IMR-90 (cell line): ENCODE data around the gene SCNN1B. TPM values are rescaled to one million over a fixed set of nuclear protein-coding genes. Genes with fewer than 3 reads are reported as not detected.

Experiments used
- ATAC-seq: fragments of 200-7000 bp; cut with Tn5 transposase; 2 replicates; pipeline ENCODE4 v1.9.1; 2020; ENCODE audit warnings: low read depth, mild to moderate bottlenecking, moderate library complexity
- BruUV-seq: library from RNA; stranded (reverse); fragments of 400-500 nt; replicated peaks from 2 replicates; lab custom pipeline; 2021; lab: Mats Ljungman, UMichigan
- CTCF ChIA-PET: fragments of 300-600 bp; formaldehyde crosslinking; extraction: SDS; loops from one replicate; lab custom pipeline; 2021; ENCODE audit warnings: antibody characterized with exemption; lab: Yijun Ruan, JAX
- POLR2A ChIA-PET: fragments of 300-600 bp; sonication (Branson Sonifier 250); formaldehyde crosslinking; loops from one replicate; lab custom pipeline; 2022; ENCODE audit warnings: antibody characterized with exemption; ENCODE audit not compliant: unreplicated experiment; lab: Charles Lee
- DNase-seq: peaks from one replicate; pipeline ENCODE4 v3.0.0; 2013
- H2AFZ ChIP-seq: replicated peaks from 2 replicates; pipeline ENCODE3; 2013; ENCODE audit warnings: low read length, mild to moderate bottlenecking; ENCODE audit not compliant: poor library complexity
- H2AK5ac ChIP-seq: 2 replicates; pipeline ENCODE4 v1.6.1; 2013; ENCODE audit warnings: low read depth, low read length, inconsistent platforms
- H2AK9ac ChIP-seq: replicated peaks from 2 replicates; pipeline ENCODE3; 2013; ENCODE audit warnings: mild to moderate bottlenecking, low read depth, low read length, moderate library complexity; ENCODE audit not compliant: poor library complexity
- H2BK120ac ChIP-seq: 2 replicates; pipeline ENCODE4 v1.6.1; 2013; ENCODE audit warnings: low read depth, low read length, inconsistent platforms
- H2BK15ac ChIP-seq: 3 replicates; pipeline ENCODE4 v1.6.1; 2013; ENCODE audit warnings: low read depth, low read length, inconsistent platforms
- H2BK20ac ChIP-seq: 2 replicates; pipeline ENCODE4 v1.6.1; 2013; ENCODE audit warnings: low read depth, mild to moderate bottlenecking, inconsistent platforms, low read length, moderate library complexity
- H2BK5ac ChIP-seq: 2 replicates; pipeline ENCODE4 v1.6.1; 2013; ENCODE audit warnings: mild to moderate bottlenecking, low read depth, low read length, inconsistent platforms; ENCODE audit not compliant: poor library complexity, severe bottlenecking
- H3K14ac ChIP-seq: replicated peaks from 2 replicates; pipeline ENCODE4 v1.6.1; 2013; ENCODE audit warnings: low read depth, low read length, inconsistent platforms
- H3K18ac ChIP-seq: 2 replicates; pipeline ENCODE4 v1.6.1; 2013; ENCODE audit warnings: low read depth, low read length, control low read depth
- H3K23ac ChIP-seq: 2 replicates; pipeline ENCODE4 v1.6.1; 2013; ENCODE audit warnings: low read depth, low read length, inconsistent platforms
- H3K27ac ChIP-seq: 2 replicates; pipeline ENCODE4 v1.5.1; 2013; ENCODE audit warnings: mild to moderate bottlenecking, control low read depth, low read length; ENCODE audit not compliant: insufficient read depth
- H3K27me3 ChIP-seq: 2 replicates; pipeline ENCODE4 v1.6.1; 2013; ENCODE audit warnings: low read length; ENCODE audit not compliant: control insufficient read depth, insufficient read depth
- H3K36me3 ChIP-seq: 2 replicates; pipeline ENCODE4 v1.6.1; 2013; ENCODE audit warnings: low read length, mixed read lengths; ENCODE audit not compliant: control insufficient read depth, insufficient read depth
- H3K4ac ChIP-seq: 2 replicates; pipeline ENCODE4 v1.6.1; 2013; ENCODE audit warnings: low read depth, low read length, inconsistent platforms
- H3K4me1 ChIP-seq: 2 replicates; pipeline ENCODE4 v1.6.1; 2013; ENCODE audit warnings: low read length, mixed read lengths; ENCODE audit not compliant: control insufficient read depth, insufficient read depth
- H3K4me2 ChIP-seq: 2 replicates; pipeline ENCODE4 v1.6.1; 2013; ENCODE audit warnings: low read depth, mild to moderate bottlenecking, control low read depth, low read length, moderate library complexity
- H3K4me3 ChIP-seq: 2 replicates; pipeline ENCODE4 v1.5.1; 2013; ENCODE audit warnings: low read depth, mild to moderate bottlenecking, control low read depth, low read length, moderate library complexity; ENCODE audit not compliant: insufficient read depth
- H3K56ac ChIP-seq: 2 replicates; pipeline ENCODE4 v1.6.1; 2013; ENCODE audit warnings: low read length, inconsistent platforms; ENCODE audit not compliant: insufficient read depth; ENCODE audit errors: extremely low read depth
- H3K79me1 ChIP-seq, 2 experiments: 2 replicates each; pipeline ENCODE4 v1.6.1; 2013; ENCODE audit warnings: low read length in 2 of 2, inconsistent platforms in 1 of 2, low read depth in 1 of 2
- H3K9ac ChIP-seq: 2 replicates; pipeline ENCODE4 v1.6.1; 2013; ENCODE audit warnings: low read depth, low read length, control low read depth
- H3K9me1 ChIP-seq: 2 replicates; pipeline ENCODE4 v1.6.1; 2013; ENCODE audit warnings: low read length, inconsistent platforms; ENCODE audit not compliant: insufficient read depth
- H3K9me3 ChIP-seq: 2 replicates; pipeline ENCODE4 v1.6.1; 2013; ENCODE audit warnings: low read length; ENCODE audit not compliant: control insufficient read depth, insufficient read depth
- H4K20me1 ChIP-seq: 2 replicates; pipeline ENCODE4 v1.6.1; 2013; ENCODE audit warnings: low read length, inconsistent platforms; ENCODE audit not compliant: insufficient read depth
- H4K5ac ChIP-seq: 2 replicates; pipeline ENCODE4 v1.6.1; 2013; ENCODE audit warnings: mild to moderate bottlenecking, low read depth, low read length, control low read depth
- H4K8ac ChIP-seq, 2 experiments: 2 replicates each; pipeline ENCODE4 v1.6.1; 2013; ENCODE audit warnings: low read depth in 2 of 2, low read length in 2 of 2, control low read depth in 1 of 2, inconsistent platforms in 1 of 2
- H4K91ac ChIP-seq: 2 replicates; pipeline ENCODE4 v1.6.1; 2013; ENCODE audit warnings: low read depth, low read length, inconsistent platforms; ENCODE audit not compliant: insufficient read depth
- RFX5 ChIP-seq: IDR thresholded peaks from 2 replicates; pipeline ENCODE4 v1.8.0; 2012; ENCODE audit warnings: low read depth, mild to moderate bottlenecking, low read length, moderate library complexity
- WGBS, 2 experiments: methylation state at CpG; one replicate each; pipeline versions ENCODE4 v1.1.5 to v1.1.7; 2013; ENCODE audit warnings: missing lambda C conversion rate in 2 of 2; ENCODE audit not compliant: insufficient read length in 1 of 2; ENCODE audit errors: extremely low coverage in 2 of 2; 5-methylcytosine and 5-hydroxymethylcytosine counted together
- dilution Hi-C: fragments of 300-500 bp; cut with HindIII; formaldehyde crosslinking; loops from one replicate; pipeline ENCODE4 v1.14.3; 2018; ENCODE audit warnings: low sequenced_read_pairs; ENCODE audit not compliant: unreplicated experiment
- in situ Hi-C: fragments of 300-500 bp; cut with MboI; formaldehyde crosslinking; loops from 3 replicates; pipeline ENCODE4 v1.14.3; 2019; ENCODE audit warnings: low sequenced_read_pairs, inconsistent platforms, mixed read lengths
- intact Hi-C: fragments of 100-400 bp; cut with micrococcal nuclease; formaldehyde crosslinking; loops from 2 replicates; pipeline ENCODE4 v1.10.0; 2022
- polyA plus RNA-seq, 3 experiments: library from polyadenylated mRNA; depleted of rRNA; stranded (reverse); fragments of >200 nt; gene quantifications; 2 replicates each; pipeline ENCODE4 v1.2.3, GENCODE V29; 2012; ENCODE audit warnings: low replicate concordance in 1 of 3
- total RNA-seq: library from RNA; depleted of rRNA; stranded (reverse); fragments of >200 nt; gene quantifications from 2 replicates; pipeline ENCODE4 v1.2.3, GENCODE V29; 2012

SCNN1B gene
- total and polyA plus RNA-seq, 2 of the 4 experiments (the other 2 are of a cell fraction) = not detected

- H3K56ac ChIP-seq = no peak overlapping the region
- no peaks in the 10 kb centered on the region for H3K4me1 ChIP-seq
- no peak overlapping the region for H3K14ac ChIP-seq
- H2BK120ac ChIP-seq = no peak overlapping the region
- H2BK5ac ChIP-seq = no peak overlapping the region
- H4K8ac ChIP-seq = no peak overlapping the region
- ATAC-seq (no peak), DNase-seq (no peak)
- H3K4me3 ChIP-seq = no peak overlapping the region
- in situ Hi-C loops = no loop called here
- CTCF ChIA-PET = interaction anchor here (0.6 kb wide), 1 partner anchor 166 kb away, joined by 3 read pairs; no protein-coding TSS in a partner anchor
- H3K9me1 ChIP-seq = no peaks in the 10 kb centered on the region
- no peaks in the 10 kb centered on the region for H3K9me3 ChIP-seq
- no peak overlapping the region for H3K18ac ChIP-seq
- H3K36me3 ChIP-seq = no peaks in the 10 kb centered on the region
- dilution Hi-C loops = no loop called here
- no peak overlapping the region for H3K4ac ChIP-seq
- no peak overlapping the region for H3K27ac ChIP-seq
- no peak overlapping the region for H4K5ac ChIP-seq
- H4K20me1 ChIP-seq = no peaks in the 10 kb centered on the region
- H2BK15ac ChIP-seq = no peak overlapping the region
- BruUV-seq = no TSS peak
- POLR2A ChIA-PET = no interaction called here
- no peak overlapping the region for H2BK20ac ChIP-seq
- H2AFZ ChIP-seq = no peak overlapping the region
- H3K23ac ChIP-seq = no peak overlapping the region
- intact Hi-C loops = no loop called here
- H2AK5ac ChIP-seq = no peak overlapping the region
- H2AK9ac ChIP-seq = no peak overlapping the region
- H3K27me3 ChIP-seq = no peaks in the 10 kb centered on the region
- H3K4me2 ChIP-seq = no peak overlapping the region
- no peaks in the 10 kb centered on the region for H3K79me1 ChIP-seq
- no peak overlapping the region for H3K9ac ChIP-seq
- no peak overlapping the region for H4K91ac ChIP-seq
- no peak for TF ChIP-seq RFX5
- 44% methylated on average over 3 of the region's 6 CpGs; no CpG with 5 or more reads in 1 of the 2 experiments for WGBS, 2 experiments
Observed at GRCh38 chr16:23269248-23269953, 32.7 kb upstream of the SCNN1B start.
